GM21515 (cell line): ENCODE data around the gene CGNL1.

Experiments used
- ATAC-seq: cut with Tn5 transposase; IDR thresholded peaks from one replicate; pipeline ENCODE4 v1.9.1; 2021; ENCODE audit not compliant: unreplicated experiment

Gene CGNL1

GRCh38 chr15:57544848-57545480 lies 168.7 kb downstream of the CGNL1 start:
- no peak for ATAC-seq

GRCh38 chr15:57545995-57546394 lies 169.7 kb downstream of the CGNL1 start:
- no peak for ATAC-seq

GRCh38 chr15:57547243-57547755 lies 171.0 kb downstream of the CGNL1 start:
- no peak for ATAC-seq

- no peak for ATAC-seq
Observed at GRCh38 chr15:57548351-57548750, 172.0 kb downstream of the CGNL1 start.

- no peak for ATAC-seq
Observed at GRCh38 chr15:57548835-57549234, 172.5 kb downstream of the CGNL1 start.

GRCh38 chr15:57549935-57550334 lies 173.6 kb downstream of the CGNL1 start:
- no peak for ATAC-seq

- no peak for ATAC-seq
Observed at GRCh38 chr15:57550640-57551039, 174.3 kb downstream of the CGNL1 start.

GRCh38 chr15:57551715-57552677 lies 175.7 kb downstream of the CGNL1 start:
- no peak for ATAC-seq

- ATAC-seq = no peak
Observed at GRCh38 chr15:57552678-57553334, 176.5 kb downstream of the CGNL1 start.

GRCh38 chr15:57553526-57553925 lies 177.2 kb downstream of the CGNL1 start:
- ATAC-seq = no peak

GRCh38 chr15:57554063-57554811 lies 177.9 kb downstream of the CGNL1 start:
- ATAC-seq = no peak

- no peak for ATAC-seq
Observed at GRCh38 chr15:57554812-57555179, 178.5 kb downstream of the CGNL1 start.

- no peak for ATAC-seq
Observed at GRCh38 chr15:57555270-57555669, 179.0 kb downstream of the CGNL1 start.

GRCh38 chr15:57556040-57556439 lies 179.7 kb downstream of the CGNL1 start:
- no peak for ATAC-seq

GRCh38 chr15:57557267-57557666 lies 181.0 kb downstream of the CGNL1 start:
- ATAC-seq = no peak

- ATAC-seq = no peak
Observed at GRCh38 chr15:57557810-57558209, 181.5 kb downstream of the CGNL1 start.

GRCh38 chr15:57559875-57560274 lies 183.6 kb downstream of the CGNL1 start:
- ATAC-seq = peak; percentile 59

GRCh38 chr15:57561041-57561711 lies 184.9 kb downstream of the CGNL1 start:
- peak; percentile 68 for ATAC-seq

- no peak for ATAC-seq
Observed at GRCh38 chr15:57562196-57562769, 186.0 kb downstream of the CGNL1 start.

- ATAC-seq = no peak
Observed at GRCh38 chr15:57563416-57563815, 187.1 kb downstream of the CGNL1 start.
